ENCODE data around the gene APOBEC3A.

GRCh38 chr22:38942702-38943101, 14.7 kb upstream of the APOBEC3A start:
- no peak for TF ChIP-seq POLR2A (IDR thresholded peaks at IDR 0.05)
- no peak for TF ChIP-seq EP300 (IDR thresholded peaks at IDR 0.05; ENCODE audit: low read depth)
- TF ChIP-seq, protein P1, sequence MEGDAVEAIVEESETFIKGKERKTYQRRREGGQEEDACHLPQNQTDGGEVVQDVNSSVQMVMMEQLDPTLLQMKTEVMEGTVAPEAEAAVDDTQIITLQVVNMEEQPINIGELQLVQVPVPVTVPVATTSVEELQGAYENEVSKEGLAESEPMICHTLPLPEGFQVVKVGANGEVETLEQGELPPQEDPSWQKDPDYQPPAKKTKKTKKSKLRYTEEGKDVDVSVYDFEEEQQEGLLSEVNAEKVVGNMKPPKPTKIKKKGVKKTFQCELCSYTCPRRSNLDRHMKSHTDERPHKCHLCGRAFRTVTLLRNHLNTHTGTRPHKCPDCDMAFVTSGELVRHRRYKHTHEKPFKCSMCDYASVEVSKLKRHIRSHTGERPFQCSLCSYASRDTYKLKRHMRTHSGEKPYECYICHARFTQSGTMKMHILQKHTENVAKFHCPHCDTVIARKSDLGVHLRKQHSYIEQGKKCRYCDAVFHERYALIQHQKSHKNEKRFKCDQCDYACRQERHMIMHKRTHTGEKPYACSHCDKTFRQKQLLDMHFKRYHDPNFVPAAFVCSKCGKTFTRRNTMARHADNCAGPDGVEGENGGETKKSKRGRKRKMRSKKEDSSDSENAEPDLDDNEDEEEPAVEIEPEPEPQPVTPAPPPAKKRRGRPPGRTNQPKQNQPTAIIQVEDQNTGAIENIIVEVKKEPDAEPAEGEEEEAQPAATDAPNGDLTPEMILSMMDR (IDR thresholded peaks at IDR 0.05) = no peak
- no peak for TF ChIP-seq POLR2AphosphoS5 (IDR thresholded peaks at IDR 0.05)
